Measurements from ENCODE around the gene DYNC1I1. TPM values are rescaled to one million over a fixed set of nuclear protein-coding genes. Genes with fewer than 3 reads are reported as not detected.

Gene DYNC1I1
- total and polyA plus RNA-seq, 2 experiments from 2014 or later, result 1.4 to 4.1 TPM

GRCh38 chr7:95989301-95989700 is 216.9 kb downstream of the DYNC1I1 start:
- no peak overlapping the region for H2AFZ ChIP-seq
- H3F3A ChIP-seq (replicated peaks; ENCODE audit: low read depth), result no peaks in the 10 kb centered on the region
- TF ChIP-seq STAT1 (IDR thresholded peaks at IDR 0.05; ENCODE audit: unreplicated experiment) (no peak), ZNF331 (CRISPR knock-in tag; IDR thresholded peaks at IDR 0.05; ENCODE audit: low read depth) (no peak), EZH2phosphoT487 (IDR thresholded peaks at IDR 0.05; ENCODE audit: unreplicated experiment) (no peak), CREB1 (CRISPR knock-in tag; IDR thresholded peaks at IDR 0.05; ENCODE audit: low read depth) (no peak), POLR2AphosphoS5 (IDR thresholded peaks at IDR 0.05; ENCODE audit: low read depth) (no peak), NANOG (IDR thresholded peaks at IDR 0.05; ENCODE audit: borderline replicate concordance) (no peak), REST (IDR thresholded peaks at IDR 0.05; ENCODE audit: unreplicated experiment) (no peak)
- no peaks in the 10 kb centered on the region for H3K36me3 ChIP-seq (ENCODE audit: insufficient read depth)
- H3K27ac ChIP-seq (ENCODE audit: low read depth), result no peak overlapping the region
- no peaks in the 10 kb centered on the region for H3K79me2 ChIP-seq (replicated peaks; ENCODE audit: insufficient read depth)
- DNase-seq (ENCODE audit: low spot score) (no peak), ATAC-seq (no peak)
- Mint-ChIP-seq H3K4me1 (no peaks in the 10 kb centered on the region), H3K36me3 (ENCODE audit: low read depth) (no peaks in the 10 kb centered on the region), H3K4me3 (no peak overlapping the region), H3K9me3 (no peaks in the 10 kb centered on the region), H3K27me3 (ENCODE audit: insufficient read depth, low read depth, poor library complexity) (no peaks in the 10 kb centered on the region), H3K27ac (no peak overlapping the region)
- no peaks in the 10 kb centered on the region for H4K20me1 ChIP-seq (replicated peaks; ENCODE audit: insufficient read depth)
- H3K4me1 ChIP-seq (ENCODE audit: insufficient read depth), result no peaks in the 10 kb centered on the region
- no peaks in the 10 kb centered on the region for H3K27me3 ChIP-seq (ENCODE audit: insufficient read depth)
- H3K4me3 ChIP-seq, result no peak overlapping the region
- H3K9me2 ChIP-seq (ENCODE audit: insufficient read depth), result no peaks in the 10 kb centered on the region
- H3K4me2 ChIP-seq, result no peak overlapping the region

- Histone ChIP-seq H3K36me3 (ENCODE audit: insufficient read depth) (no peaks in the 10 kb centered on the region), H3K9me2 (ENCODE audit: insufficient read depth) (no peaks in the 10 kb centered on the region), H3K4me2 (no peak overlapping the region), H3K79me2 (replicated peaks; ENCODE audit: insufficient read depth) (no peaks in the 10 kb centered on the region), H3K4me3 (no peak overlapping the region), H3F3A (replicated peaks; ENCODE audit: low read depth) (no peaks in the 10 kb centered on the region), H4K20me1 (replicated peaks; ENCODE audit: insufficient read depth) (no peaks in the 10 kb centered on the region), H2AFZ (no peak overlapping the region), H3K27me3 (ENCODE audit: insufficient read depth) (no peaks in the 10 kb centered on the region), H3K27ac (ENCODE audit: low read depth) (no peak overlapping the region), H3K4me1 (ENCODE audit: insufficient read depth) (no peaks in the 10 kb centered on the region)
- Mint-ChIP-seq H3K27ac (no peak overlapping the region), H3K36me3 (ENCODE audit: low read depth) (no peaks in the 10 kb centered on the region), H3K4me3 (no peak overlapping the region), H3K27me3 (ENCODE audit: insufficient read depth, low read depth, poor library complexity) (no peaks in the 10 kb centered on the region), H3K9me3 (no peaks in the 10 kb centered on the region), H3K4me1 (no peaks in the 10 kb centered on the region)
- TF ChIP-seq CTCF (conservative IDR thresholded peaks at IDR 0.05; ENCODE audit: low read depth in 2 of 2), result peak in 1 of 2 experiments; percentile 11; a peak in 1 of 4 replicates
- TF ChIP-seq NANOG (IDR thresholded peaks at IDR 0.05; ENCODE audit: borderline replicate concordance), result no peak
- DNase-seq (ENCODE audit: low spot score), result no peak
- ATAC-seq, result no peak
Measured at GRCh38 chr7:95993380-95993779, 221.0 kb downstream of the DYNC1I1 start.

All from GM23338 (cell line).